ENCODE measurements around the gene TMBIM4. TPM values are rescaled to one million over a fixed set of nuclear protein-coding genes. Genes with fewer than 3 reads are reported as not detected.

The TMBIM4 gene
- total RNA-seq, 2 experiments from 2014 or later, result 24.1 to 24.2 TPM

GRCh38 chr12:66168410-66168809, 1.4 kb downstream of the TMBIM4 start:
- no peak for DNase-seq
- peak overlapping the region; percentile 93 for H3K4me3 Mint-ChIP-seq
- peaks cover 17% of the 10 kb centered on the region for H3K4me1 ChIP-seq (ENCODE audit: insufficient read depth, low read length)

GRCh38 chr12:66166561-66166960, 3.2 kb downstream of the TMBIM4 start:
- Histone ChIP-seq H3K36me3 (ENCODE audit: insufficient read depth, low read length) (peaks cover 13% of the 10 kb centered on the region), H3K4me1 (ENCODE audit: insufficient read depth, low read length) (peaks cover 17% of the 10 kb centered on the region), H3K4me3 (ENCODE audit: low read length) (no peak overlapping the region), H3K27me3 (ENCODE audit: control insufficient read depth in 1 of 2, insufficient read depth in 2 of 2, low read length in 2 of 2) (no peaks in the 10 kb centered on the region), H3K9me3 (ENCODE audit: control insufficient read depth in 1 of 2, insufficient read depth in 1 of 2, low read length in 2 of 2) (no peaks in the 10 kb centered on the region), H3K27ac (ENCODE audit: low read depth in 1 of 2, low read length in 2 of 2) (no peak overlapping the region)
- Mint-ChIP-seq H3K4me1 (ENCODE audit: low read depth) (peaks cover 86% of the 10 kb centered on the region), H3K4me3 (peak overlapping the region; percentile 84), H3K36me3 (ENCODE audit: low read depth) (peaks cover 80% of the 10 kb centered on the region), H3K9me3 (peaks cover 18% of the 10 kb centered on the region), H3K27me3 (no peaks in the 10 kb centered on the region), H3K27ac (peak overlapping the region; percentile 93)
- intact Hi-C loops (cut with DNase I, micrococcal nuclease), result loop anchor here (5.0 to 10.0 kb wide), 2 partner anchors 136 to 138 kb away; partner anchors contain the start of gene HELB (in 2 of the 2)
- ATAC-seq (ENCODE audit: poor library complexity) (no peak), DNase-seq (no peak)
- TF ChIP-seq CTCF (IDR thresholded peaks at IDR 0.05), result no peak
- POLR2A ChIA-PET, result interaction anchor here (0.6 to 1.0 kb wide), 2 partner anchors 734 to 744 kb away, joined by 3 to 4 read pairs; no protein-coding TSS in a partner anchor
- CTCF ChIA-PET, result no interaction called here

More at GRCh38 chr12:66168410-66168809, 1.4 kb downstream of the TMBIM4 start:
- intact Hi-C loops (cut with DNase I, micrococcal nuclease), result loop anchor here (2.0 to 10.0 kb wide), 4 partner anchors 20 to 136 kb away; partner anchors contain the start of genes HELB (in 2 of the 2) and LLPH (in 2 of the 2)
- Mint-ChIP-seq H3K27me3 (peaks cover 4% of the 10 kb centered on the region), H3K9me3 (peaks cover 14% of the 10 kb centered on the region), H3K36me3 (ENCODE audit: low read depth) (peaks cover 61% of the 10 kb centered on the region), H3K27ac (peak overlapping the region; percentile 93), H3K4me1 (ENCODE audit: low read depth) (peaks cover 68% of the 10 kb centered on the region)
- POLR2A ChIA-PET, result interaction anchor here (0.7 to 2.6 kb wide), 20 partner anchors 9 to 1946 kb away, joined by 3 to 94 read pairs (median 6); partner anchors contain the start of genes CAND1, HELB, IRAK3 and KICS2
- no peaks in the 10 kb centered on the region for H3K27me3 ChIP-seq (ENCODE audit: control insufficient read depth in 1 of 2, insufficient read depth in 2 of 2, low read length in 2 of 2)
- ATAC-seq (ENCODE audit: poor library complexity), result no peak
- peaks cover 13% of the 10 kb centered on the region for H3K36me3 ChIP-seq (ENCODE audit: insufficient read depth, low read length)
- CTCF ChIA-PET, result interaction anchor here (1.5 to 2.2 kb wide), 2 partner anchors 23 to 38 kb away, joined by 7 to 19 read pairs; partner anchors contain the start of gene LLPH
- no peak overlapping the region for H3K27ac ChIP-seq (ENCODE audit: low read depth in 1 of 2, low read length in 2 of 2)
- peak overlapping the region; percentile 88 for H3K4me3 ChIP-seq (ENCODE audit: low read length)
- no peaks in the 10 kb centered on the region for H3K9me3 ChIP-seq (ENCODE audit: control insufficient read depth in 1 of 2, insufficient read depth in 1 of 2, low read length in 2 of 2)
- TF ChIP-seq CTCF (IDR thresholded peaks at IDR 0.05), result no peak

GRCh38 chr12:66165141-66165540, 4.7 kb downstream of the TMBIM4 start:
- CTCF ChIA-PET, result no interaction called here
- Mint-ChIP-seq H3K9me3 (peaks cover 18% of the 10 kb centered on the region), H3K36me3 (ENCODE audit: low read depth) (peaks cover 89% of the 10 kb centered on the region), H3K4me1 (ENCODE audit: low read depth) (peaks cover 83% of the 10 kb centered on the region), H3K27me3 (no peaks in the 10 kb centered on the region), H3K4me3 (no peak overlapping the region), H3K27ac (peak overlapping the region; percentile 55)
- Histone ChIP-seq H3K4me3 (ENCODE audit: low read length) (no peak overlapping the region), H3K36me3 (ENCODE audit: insufficient read depth, low read length) (peaks cover 16% of the 10 kb centered on the region), H3K27me3 (ENCODE audit: control insufficient read depth in 1 of 2, insufficient read depth in 2 of 2, low read length in 2 of 2) (no peaks in the 10 kb centered on the region), H3K27ac (ENCODE audit: low read depth in 1 of 2, low read length in 2 of 2) (no peak overlapping the region), H3K4me1 (ENCODE audit: insufficient read depth, low read length) (peaks cover 10% of the 10 kb centered on the region), H3K9me3 (ENCODE audit: control insufficient read depth in 1 of 2, insufficient read depth in 1 of 2, low read length in 2 of 2) (peaks cover 0 to 6% of the 10 kb centered on the region in 2 experiments)
- ATAC-seq (ENCODE audit: poor library complexity) (no peak), DNase-seq (no peak)
- TF ChIP-seq CTCF (IDR thresholded peaks at IDR 0.05), result no peak
- POLR2A ChIA-PET, result no interaction called here
- intact Hi-C loops (cut with DNase I, micrococcal nuclease), result loop anchor here (5.0 to 10.0 kb wide), 2 partner anchors 137 to 140 kb away; partner anchors contain the start of gene HELB (in 2 of the 2)
